ENCODE results near the gene SLAMF6. TPM values are rescaled to one million over a fixed set of nuclear protein-coding genes. Genes with fewer than 3 reads are reported as not detected.
"Not testable (repeated sequence)": the region's sequence is repeated elsewhere in the genome, so short reads cannot be mapped to it uniquely, and the experiment has no call there.

SLAMF6 gene
- total RNA-seq, 1 experiment from 2014 or later: not detected

DNA sequence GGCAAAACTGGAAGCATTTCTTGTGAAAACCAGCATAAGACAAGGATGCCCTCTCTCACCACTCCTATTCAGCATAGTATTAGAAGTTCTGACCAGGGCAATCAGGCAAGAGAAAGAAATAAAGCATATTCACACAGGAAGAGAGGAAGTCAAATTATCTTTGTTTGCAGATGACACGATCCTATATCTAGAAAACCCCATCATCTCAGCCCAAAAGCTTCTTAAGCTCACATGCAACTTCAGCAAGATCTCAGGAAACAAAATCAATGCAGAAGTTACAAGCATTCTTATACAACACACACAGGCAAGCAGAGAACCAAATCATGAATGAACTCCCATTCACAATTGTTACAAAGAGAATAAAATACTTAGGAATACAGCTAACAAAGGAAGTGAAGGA, 7.1 kb downstream of the SLAMF6 start:
- DNase-seq (ENCODE audit: low read depth): not testable (repeated sequence)

DNA sequence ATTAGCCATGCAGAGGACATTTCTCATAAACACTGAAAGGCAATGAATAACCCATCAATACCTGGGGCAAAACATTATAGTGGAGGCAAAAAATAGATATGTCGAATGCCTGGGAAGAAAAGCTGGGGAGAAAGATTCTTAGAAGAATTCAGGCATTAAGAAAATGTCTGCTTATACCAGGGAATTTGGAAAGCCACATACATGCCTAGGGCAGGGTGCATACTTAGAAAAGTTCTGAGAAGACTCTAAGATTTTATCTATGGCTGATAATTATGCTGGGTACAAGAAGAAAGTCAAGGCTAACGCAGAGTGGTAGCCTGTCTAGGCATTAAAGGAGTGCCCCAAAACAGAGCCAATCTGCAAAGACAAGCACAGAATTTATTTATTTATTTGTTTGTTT, 18.4 kb downstream of the SLAMF6 start:
- no peak for DNase-seq (ENCODE audit: low read depth)

DNA sequence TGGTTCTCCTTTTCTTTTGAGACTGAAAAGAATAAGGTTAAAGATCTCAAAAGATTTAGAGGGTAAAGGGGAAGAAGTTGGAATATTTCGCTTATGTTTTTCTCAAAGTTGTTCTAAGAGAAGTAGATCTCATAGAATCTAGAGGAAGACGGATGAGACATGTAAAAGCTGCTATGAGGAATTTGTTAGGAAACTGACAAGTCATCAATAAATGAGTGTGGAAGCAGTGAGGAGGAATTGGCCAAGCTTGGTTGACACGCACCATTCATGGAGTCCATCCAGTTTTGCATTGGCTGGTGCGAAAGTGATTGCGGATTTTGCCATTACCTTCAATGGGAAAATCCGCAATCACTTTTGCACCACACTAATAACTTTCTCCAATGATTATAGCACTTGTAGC, 20.0 kb downstream of the SLAMF6 start:
- no peak for DNase-seq (ENCODE audit: low read depth)

DNA sequence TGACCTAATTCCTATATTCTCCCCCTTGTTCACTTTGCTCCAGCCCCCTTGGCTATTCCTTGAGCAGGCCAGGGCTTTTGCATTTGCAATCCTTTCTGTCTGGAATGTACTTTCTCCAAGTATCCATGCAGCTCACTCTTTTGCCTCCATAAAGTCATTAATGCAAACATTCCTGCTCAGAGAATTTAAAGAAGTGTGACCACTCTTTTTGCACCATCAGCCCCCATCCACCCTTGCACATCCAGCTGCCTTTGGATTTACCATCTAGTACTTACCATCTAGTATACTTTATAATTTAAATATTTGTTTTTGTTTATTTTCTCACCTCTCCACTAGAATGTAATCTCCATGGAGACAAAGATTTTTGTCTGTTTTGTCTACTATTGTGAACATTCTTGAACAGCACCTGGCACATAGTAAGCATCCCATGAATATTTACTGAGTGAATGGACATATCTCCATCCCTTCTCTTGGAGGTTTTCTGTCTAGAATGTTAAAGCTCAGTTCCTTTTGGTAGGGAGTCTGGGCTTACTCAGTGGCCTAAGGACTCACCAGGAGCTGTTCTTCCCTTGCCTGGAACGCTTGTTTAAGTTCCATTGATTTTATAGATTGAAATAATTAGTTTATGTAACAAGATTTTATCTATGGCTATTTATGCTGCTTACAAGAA, 22.6 kb downstream of the SLAMF6 start:
- no peak for DNase-seq (ENCODE audit: low read depth)

DNA sequence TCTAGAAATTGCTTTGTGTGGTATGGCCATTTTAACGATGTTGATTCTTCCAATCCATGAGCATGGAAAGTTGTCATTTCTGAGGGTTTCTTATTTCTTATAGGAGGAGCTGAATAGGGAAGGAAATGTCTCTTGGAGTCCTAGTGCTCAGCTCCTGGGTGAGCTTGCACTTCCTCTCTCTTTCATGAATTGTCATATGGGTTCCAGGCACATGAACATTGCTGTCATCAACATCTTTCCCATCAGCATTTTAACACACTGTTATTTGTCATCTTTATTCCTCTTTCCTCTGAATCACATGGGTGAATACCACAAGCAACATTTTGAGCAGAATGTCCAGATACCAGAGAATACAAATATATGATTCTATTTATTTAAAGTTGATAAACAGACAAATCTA, 23.4 kb downstream of the SLAMF6 start:
- DNase-seq (ENCODE audit: low read depth): no peak

DNA sequence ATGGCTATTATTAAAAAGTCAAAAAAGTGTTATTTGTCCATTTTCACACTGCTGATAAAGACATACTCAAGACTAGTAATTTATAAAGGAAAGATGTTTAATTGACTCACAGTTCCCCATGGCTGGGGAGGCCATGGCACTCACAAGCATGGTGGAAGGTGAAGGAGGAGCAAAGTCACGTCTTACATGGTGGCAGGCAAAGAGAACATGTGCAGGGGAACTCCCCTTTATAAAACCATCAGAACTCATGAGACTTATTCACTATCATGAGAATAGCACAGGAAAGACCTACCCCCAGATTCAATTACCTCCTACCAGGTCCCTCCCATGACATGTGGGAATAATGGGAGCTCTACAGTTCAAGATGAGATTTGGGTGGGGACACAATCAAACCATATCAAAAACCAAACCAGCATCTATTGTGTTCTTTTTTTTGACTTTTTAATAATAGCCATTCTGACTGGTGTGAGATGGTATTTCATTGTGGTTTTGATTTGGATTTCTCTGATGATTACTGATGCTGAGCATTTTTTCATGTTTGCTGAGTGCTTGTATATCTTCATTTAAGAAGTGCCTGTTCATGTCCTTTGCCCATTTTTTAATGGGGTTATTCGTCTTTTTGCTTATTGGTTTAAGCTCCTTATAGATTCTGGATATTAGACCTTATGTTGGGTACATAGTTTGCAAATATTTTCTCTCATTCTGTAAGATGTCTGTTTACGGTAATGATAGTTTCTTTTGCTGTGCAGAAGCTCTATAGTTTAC, 24.6 kb downstream of the SLAMF6 start:
- not testable (repeated sequence) for DNase-seq (ENCODE audit: low read depth)

DNA sequence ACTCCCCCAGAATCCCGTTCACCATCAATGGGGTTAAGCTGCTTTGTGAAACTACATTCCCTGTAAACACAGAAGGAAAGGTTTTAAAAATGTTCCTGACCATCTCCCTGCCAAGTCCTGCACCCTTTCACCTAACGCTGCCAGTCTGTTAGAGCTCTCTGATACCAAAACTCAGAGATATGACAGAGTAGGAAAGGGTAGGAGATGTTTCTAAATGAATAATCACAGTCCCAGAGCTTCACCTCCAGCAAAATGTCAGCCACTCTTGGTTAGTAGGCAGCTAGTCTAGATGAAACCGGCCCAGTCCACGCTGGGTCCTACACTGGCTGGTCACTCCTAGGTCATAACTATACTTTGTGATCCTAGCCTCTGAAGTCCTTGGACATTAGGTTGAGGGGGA, 26.7 kb downstream of the SLAMF6 start:
- DNase-seq (ENCODE audit: low read depth): no peak

DNA sequence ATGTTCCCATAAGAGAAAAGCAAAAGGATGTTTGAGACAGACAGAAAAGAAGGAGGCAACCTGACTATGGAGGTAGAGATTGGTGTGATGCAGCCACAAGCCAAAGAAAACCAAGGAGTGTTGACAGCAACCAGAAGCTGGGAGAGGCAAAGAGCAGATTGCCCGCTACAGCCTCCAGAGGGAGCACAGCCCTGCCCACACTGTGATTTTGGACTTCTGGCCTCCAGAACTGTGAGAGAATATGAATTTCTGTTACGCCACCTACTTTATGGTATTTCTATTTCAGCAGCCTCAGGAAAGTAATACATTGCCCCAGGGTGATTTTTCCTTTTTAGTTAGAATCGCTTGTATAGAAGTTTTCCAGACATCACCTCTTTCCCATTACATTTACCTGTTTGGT, 28.4 kb downstream of the SLAMF6 start:
- peak; percentile 7 for DNase-seq (ENCODE audit: low read depth)

DNA sequence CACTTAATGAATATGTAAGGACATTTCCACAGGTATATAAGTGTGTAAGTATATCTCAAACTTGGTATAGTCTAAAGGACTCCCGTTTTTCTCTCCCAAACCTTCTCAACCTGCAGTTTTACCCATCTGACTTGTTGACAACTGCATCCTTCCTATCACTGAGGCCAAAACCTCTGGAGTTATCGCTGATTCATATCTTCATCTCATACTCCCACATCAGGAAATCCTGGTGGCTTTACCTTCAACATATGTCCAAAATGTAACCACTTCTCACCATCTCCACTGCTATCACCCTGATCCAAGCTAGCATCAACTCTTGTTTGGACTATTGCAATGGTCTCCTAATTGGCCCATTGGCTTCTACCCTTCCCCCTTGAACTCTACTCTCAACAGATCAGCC, 30.4 kb downstream of the SLAMF6 start:
- no peak for DNase-seq (ENCODE audit: low read depth)

DNA sequence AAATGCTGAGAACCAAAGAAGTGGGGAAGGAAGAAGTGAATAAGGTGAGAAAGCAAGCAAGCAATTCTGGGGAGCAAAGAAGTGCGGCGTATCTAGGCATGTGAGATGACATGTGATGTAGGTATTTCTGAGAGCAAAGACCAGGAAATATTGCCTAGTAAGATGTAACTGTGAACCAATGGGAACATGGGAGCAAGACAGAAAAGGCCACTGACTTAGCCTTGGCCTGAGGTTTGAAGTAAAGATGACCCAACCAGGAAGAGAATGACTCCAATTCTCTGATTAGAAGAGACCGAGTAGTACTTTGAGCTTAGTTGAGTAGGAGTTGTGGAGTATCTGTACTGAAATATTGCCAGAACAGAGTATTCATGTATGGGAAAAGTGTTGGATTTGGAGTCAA, 31.1 kb downstream of the SLAMF6 start:
- no peak for DNase-seq (ENCODE audit: low read depth)

DNA sequence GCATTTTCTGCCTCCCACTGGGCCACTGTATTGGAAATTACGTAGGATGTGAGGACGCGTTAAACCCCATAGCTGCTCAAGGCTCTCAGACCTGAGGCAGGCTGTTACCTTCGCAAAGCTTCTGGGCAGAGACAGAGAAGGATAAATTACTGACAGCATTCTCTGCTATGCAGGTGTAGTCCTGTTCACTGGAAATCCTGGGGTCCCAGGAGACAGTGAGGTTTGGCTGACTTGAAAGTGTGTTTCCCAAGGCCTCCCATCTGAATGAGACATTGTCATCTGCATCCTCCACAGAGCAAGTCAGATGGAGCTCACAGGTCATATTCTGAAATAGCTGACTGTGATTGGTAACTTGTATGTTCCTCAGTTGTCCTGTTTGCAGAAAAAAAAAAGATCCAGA, 32.0 kb downstream of the SLAMF6 start:
- DNase-seq (ENCODE audit: low read depth): no peak

DNA sequence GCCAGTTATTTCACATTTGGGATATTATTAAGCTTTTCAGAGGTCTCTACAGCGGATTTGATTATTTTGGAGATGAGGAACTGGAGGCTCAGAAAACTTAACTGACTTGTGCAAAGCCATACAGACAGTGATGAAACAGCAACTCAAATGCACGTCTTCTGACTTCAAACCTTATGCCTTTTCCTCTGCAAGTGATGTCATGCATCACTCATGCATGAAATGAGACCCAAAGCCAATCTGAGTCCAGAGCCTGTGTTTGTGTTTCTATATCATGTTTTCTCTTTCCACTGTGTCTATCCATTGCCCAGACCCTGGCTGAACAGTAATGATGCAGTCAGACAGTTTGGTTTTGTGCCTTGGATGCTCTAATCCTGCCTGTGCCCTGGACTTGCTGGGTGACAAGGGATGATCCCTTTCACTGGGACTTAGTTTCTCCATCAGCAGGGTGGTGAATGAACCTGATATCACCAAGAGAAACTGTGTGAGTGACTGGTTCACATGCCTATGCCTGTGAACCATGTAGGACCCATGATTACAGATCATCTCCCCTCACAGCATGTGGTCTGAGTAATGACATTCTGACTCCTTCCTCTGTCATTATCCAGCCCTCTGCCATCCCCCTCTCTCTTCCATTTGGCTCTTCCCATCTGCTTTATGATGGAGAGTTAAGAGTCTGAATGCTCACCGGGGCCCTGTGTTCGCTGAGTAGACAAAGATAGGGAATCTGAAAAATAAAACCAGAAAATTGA, 33.4 kb downstream of the SLAMF6 start:
- peak; percentile 48 for DNase-seq (ENCODE audit: low read depth)

DNA sequence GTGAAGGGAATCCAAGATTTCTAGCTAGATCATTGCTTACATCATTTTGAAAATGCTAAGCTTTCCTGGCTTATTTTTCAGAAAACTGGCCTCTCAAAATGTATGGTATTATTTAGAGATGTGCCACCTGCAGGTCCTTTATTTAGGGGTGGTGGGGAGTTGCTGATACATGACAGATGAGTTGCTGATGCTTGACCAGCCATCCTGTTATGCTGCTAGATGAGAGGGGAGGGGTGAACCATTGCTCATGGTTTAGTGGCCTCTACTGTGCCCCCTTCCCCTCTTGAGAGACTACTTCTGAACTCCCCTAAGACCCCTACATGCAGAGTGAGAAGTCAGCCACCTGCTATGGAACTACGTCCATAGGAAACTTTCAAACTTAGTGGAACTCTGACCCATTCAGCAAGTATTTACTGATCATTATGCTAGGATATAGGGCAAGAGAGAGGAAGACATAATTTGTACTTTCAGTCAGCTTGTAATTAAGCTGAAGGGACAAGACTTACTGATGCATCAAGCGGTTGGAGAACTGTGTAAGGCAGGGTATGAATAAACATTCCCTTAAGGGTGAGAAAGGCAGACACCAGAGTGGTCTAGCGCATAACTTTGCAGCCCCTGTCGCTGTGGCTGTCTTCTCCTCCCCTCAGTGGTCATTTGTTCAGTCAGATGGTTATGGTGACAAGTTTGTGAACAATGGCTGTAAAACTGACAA, 34.6 kb downstream of the SLAMF6 start:
- DNase-seq (ENCODE audit: low read depth): no peak

DNA sequence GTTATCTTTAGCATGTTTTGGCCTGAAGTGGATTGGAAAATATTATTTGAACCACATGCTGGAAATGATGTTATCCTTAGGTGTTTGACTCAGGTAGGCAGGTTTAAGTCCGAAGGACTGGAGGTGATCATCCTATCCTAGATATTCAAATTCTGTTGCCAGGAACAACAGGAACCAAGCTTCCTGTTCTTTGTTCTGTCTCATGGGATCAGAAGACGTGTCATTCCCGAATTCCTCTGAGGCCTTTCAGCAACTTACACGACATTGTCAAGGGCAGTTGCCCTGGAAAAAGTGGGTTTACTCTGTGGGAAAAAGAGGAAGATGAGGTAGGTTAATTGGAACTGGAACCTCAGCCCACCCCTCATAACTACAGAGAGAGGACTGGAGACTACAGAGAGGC, 36.6 kb downstream of the SLAMF6 start:
- no peak for DNase-seq (ENCODE audit: low read depth)

DNA sequence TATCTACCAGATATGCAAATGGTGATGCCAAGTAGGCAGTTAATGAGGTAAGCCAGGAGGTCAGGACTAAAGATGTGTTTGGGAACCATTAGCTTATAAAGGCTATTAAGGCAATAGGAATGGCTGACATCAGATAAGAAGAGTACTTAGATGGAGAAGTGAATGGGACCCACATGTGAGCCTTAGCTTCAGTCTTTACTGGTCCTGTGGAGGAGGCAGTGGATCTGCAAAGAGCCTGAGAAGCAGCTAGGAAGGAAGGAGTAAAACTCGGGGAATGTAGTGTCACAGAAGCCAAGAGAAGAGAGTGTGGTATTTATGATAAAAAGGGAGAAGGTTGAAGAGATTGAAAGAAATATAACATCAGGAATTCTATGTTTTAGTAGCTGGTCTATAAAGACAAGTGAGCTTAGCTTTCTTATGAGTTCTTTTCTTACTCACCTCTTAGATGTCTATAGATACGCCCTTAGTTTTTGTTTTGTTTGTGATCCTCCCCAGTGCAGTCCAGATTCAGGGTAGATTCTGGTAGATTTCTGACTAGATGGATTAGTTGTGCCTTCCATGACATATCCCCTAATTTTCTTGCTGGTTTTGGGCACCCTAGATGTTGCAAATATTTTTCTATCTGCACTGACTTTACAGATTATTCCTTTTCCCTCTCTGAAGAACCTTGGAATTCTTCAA, 39.4 kb downstream of the SLAMF6 start:
- no peak for DNase-seq (ENCODE audit: low read depth)

DNA sequence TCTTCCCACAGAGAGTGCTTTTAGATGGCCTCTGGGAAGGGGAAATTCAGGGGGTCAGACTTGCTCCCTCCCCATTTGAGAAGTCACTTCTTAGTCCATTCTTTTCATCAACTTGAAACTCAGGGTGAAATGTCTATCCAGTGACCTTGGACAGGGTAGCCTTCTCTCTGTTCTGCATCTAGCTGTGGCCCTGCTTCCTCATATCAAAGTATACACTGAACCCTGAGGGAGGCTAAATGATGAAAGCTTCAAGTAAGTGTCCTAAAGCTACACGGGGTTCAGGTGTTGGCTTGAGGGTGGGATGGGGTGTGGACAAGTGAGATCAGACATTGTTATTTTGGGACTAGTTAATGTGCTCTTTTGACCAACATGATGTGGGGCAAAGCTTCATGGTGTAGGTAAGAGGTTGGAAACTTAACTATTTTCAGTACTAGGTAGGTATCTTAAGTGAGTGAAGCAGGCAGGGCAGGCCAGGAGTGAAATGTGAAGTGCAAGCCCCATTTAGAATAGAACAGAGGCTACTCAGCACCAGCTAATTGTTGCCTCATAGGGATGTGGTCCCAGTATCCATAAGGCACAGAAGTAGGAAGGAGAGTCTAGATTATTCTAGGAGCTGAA, 41.0 kb downstream of the SLAMF6 start:
- no peak for DNase-seq (ENCODE audit: low read depth)

DNA sequence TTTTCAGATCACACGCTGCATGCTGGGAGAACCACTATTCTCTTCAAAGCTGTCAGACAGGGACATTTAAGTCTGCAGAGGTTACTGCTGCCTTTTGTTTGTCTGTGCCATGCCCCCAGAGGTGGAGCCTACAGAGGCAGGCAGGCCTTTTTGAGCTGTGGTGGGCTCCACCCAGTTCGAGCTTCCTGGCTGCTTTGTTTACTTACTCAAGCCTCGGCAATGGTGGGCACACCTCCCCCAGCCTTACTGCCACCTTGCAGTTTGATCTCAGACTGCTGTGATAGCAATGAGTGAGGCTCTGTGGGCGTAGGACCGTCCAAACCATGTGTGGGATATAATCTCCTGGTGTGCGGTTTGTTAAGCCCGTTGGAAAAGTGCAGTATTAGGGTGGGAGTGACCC, 42.3 kb downstream of the SLAMF6 start:
- DNase-seq (ENCODE audit: low read depth): not testable (repeated sequence)

DNA sequence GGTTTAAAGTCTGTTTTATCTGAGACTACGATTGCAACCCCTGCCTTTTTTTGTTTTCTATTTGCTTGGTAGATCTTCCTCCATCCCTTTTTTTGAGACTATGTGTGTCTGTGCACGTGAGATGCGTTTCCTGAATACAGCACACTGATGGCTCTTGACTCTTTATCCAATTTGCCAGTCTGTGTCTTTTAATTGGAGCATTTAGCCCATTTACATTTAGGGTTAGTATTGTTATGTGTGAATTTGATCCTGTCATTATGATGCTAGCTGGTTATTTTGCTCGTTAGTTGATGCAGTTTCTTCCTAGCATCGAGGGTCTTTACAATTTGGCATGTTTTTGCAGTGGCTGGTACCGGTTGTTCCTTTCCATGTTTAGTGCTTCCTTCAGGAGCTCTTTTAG, 44.0 kb downstream of the SLAMF6 start:
- DNase-seq (ENCODE audit: low read depth): not testable (repeated sequence)

DNA sequence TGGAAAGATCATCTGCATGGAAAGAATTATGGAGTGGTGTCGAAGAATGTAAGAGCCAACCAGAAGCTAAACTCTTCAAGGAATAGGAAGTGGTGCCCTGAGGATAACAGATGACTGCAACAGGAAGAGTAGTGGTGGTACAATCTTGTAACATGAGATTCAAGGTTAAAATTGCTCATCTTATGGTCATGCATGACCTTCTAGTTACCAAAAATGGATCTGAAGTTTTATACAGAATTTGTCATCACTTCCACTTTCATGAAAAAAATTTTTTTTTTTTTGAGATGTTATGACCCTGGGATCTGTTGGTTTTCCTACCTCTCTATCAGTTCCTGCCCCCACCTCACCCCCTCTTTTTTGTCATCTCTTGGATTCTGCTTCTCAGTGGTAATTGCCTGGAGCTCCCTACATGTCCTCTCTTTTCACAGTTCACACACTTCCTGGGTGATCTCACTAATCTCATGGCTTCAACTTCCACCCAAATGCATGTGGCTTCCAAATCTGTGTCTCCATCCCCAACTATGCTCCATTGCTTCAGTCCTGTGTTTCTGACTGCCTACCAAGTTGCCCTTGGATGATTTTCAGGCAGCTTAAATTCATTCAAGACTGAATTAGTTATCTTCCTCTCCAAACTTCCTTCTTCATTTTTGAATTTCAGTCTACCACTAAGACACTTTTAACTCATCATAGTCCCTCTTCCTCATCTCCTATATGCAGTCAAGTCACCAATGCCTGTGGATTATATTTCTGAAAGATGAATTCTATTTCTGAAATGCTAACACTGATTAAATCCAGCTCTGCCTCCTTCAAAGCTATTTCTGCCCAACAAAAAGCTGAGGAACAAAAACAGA, 48.4 kb downstream of the SLAMF6 start:
- DNase-seq (ENCODE audit: low read depth): peak; percentile 48

DNA sequence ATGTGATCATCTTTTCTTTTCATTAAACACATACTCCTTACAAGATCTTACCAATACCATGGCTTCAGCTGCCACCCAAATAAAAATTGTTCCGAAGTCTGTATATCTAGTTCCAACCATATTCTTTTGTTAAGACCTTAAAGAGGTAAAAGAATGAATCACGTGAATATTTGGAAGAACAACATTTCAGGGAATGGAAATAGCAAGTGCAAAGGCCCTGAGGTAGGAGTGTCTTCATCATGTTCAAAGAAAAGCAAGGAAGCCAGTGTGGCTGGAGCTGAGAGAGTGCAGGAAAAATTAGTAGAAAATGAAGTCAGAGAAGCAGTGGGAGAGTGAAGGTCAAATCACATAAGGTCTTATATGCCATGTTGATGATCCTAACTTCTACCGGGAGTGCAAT, 50.9 kb downstream of the SLAMF6 start:
- no peak for DNase-seq (ENCODE audit: low read depth)

All from HT1080 (cell line).